ENCODE measurements around the gene USP54.
"Not testable (repeated sequence)": the region's sequence is repeated elsewhere in the genome, so short reads cannot be mapped to it uniquely, and the experiment has no call there.

The USP54 gene

GRCh38 chr10:73593812-73594211 lies 2.7 kb upstream of the USP54 start:
- DNase-seq, result no peak
- in situ Hi-C loops (cut with MboI; ENCODE audit: low pct_unique_long_range_greater_than_20kb, low sequenced_read_pairs), result no loop called here

- no peak for DNase-seq
- in situ Hi-C loops (cut with MboI; ENCODE audit: low pct_unique_long_range_greater_than_20kb, low sequenced_read_pairs), result no loop called here
These were observed 2.0 kb upstream of the USP54 start for GRCh38 chr10:73593110-73593509.

- in situ Hi-C loops (cut with MboI; ENCODE audit: low pct_unique_long_range_greater_than_20kb, low sequenced_read_pairs), result no loop called here
- peak; percentile 62 for DNase-seq
These were observed 975 bp upstream of the USP54 start for GRCh38 chr10:73591935-73592699.

- no peak for DNase-seq
- in situ Hi-C loops (cut with MboI; ENCODE audit: low pct_unique_long_range_greater_than_20kb, low sequenced_read_pairs), result no loop called here
These were observed 1.5 kb downstream of the USP54 start for GRCh38 chr10:73589563-73590126.

GRCh38 chr10:73588656-73589055 lies 2.5 kb downstream of the USP54 start:
- DNase-seq, result no peak
- in situ Hi-C loops (cut with MboI; ENCODE audit: low pct_unique_long_range_greater_than_20kb, low sequenced_read_pairs), result no loop called here

DNA sequence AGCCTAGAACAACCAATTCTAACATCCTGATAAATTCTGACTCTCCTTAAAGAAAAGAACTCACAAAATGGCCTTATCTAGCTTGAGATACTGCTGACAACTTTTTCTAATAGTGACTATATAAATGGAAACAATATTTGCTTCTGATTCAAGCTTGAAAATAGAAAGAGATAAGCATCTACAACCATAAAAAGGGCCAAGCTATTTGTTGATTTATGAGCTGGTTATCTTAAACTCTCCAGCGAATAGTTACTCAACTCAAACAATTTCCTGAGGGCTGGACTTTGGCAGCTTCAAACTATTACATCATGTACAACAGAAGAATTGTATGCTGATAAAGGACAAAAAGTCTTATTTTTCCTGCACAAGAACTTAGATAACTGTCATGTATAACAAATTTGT lies 4.6 kb downstream of the USP54 start:
- in situ Hi-C loops (cut with MboI; ENCODE audit: low pct_unique_long_range_greater_than_20kb, low sequenced_read_pairs), result no loop called here
- DNase-seq, result peak; percentile 25

DNA sequence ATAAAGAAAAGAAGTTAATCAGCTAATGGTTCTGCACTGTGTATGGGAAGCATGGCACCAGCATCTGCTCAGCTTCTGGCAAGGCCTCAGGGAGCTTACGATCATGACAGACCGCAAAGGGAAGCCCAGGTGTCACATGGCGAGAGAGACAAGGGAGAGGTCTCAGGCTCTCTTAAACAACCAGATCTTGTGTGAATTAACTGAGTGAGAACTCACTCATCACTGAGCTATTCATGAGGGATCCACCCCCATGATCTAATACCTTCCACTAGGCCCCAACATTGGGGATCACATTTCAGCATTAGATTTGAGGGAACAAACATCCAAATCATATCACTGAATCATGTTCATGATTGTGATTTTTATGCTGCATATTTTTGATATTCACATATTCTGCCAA lies 5.8 kb downstream of the USP54 start:
- in situ Hi-C loops (cut with MboI; ENCODE audit: low pct_unique_long_range_greater_than_20kb, low sequenced_read_pairs), result no loop called here
- no peak for DNase-seq

DNA sequence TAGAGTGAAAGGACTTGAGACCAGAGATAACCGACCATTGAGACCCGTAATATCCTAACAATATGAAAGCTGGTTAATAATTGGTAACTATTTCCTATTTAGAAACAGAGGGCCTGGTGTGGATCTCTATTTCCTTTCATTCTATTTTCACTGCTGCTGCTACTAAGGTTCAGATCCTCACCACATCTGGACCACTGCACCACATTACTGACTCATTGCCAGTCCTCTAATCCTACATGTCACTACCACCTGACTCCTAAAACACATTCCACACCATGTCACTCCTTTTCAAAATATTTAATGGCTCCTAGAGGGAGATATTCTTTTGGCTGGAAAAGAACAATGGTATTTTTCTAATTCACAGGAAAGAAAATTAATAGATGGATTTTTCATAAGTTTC lies 6.4 kb downstream of the USP54 start:
- in situ Hi-C loops (cut with MboI; ENCODE audit: low pct_unique_long_range_greater_than_20kb, low sequenced_read_pairs), result no loop called here
- no peak for DNase-seq

DNA sequence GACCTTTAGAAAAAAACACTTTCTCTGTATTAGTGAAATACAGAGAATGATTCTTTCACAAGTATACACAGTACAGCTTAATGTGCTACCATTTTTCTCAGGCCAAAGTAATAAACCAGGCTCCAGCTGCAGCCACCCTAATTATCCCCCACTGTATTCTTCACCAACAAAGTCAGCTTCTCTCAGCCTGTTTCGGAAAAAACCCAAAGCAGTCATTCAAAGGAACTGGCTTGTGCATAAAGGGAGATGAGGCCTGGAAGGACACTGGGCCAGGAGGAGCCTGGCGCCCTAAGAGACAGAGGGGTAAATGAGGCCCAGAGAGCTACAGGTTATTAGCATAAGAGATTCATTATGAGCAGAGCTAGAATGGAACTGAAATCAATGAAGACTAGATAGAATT lies 9.2 kb downstream of the USP54 start:
- DNase-seq, result no peak
- in situ Hi-C loops (cut with MboI; ENCODE audit: low pct_unique_long_range_greater_than_20kb, low sequenced_read_pairs), result no loop called here

DNA sequence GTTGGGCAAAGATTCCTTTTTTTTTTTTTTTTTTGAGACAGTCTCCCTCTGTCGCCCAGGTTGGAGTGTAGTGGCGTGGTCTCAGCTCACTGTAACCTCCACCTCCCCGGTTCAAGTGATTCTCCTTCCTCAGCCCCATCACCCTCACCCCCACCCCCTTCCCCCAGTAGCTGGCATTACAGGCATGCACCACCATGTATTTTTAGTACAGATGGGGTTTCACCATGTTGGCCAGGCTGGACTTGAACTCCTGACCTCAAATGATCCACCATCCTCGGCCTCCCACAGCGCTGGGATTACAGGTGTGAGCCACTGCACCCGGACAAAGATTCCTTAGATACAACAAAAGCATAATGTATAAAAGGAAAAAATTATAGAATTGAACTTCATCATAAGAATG lies 12.2 kb downstream of the USP54 start:
- in situ Hi-C loops (cut with MboI; ENCODE audit: low pct_unique_long_range_greater_than_20kb, low sequenced_read_pairs), result not testable (repeated sequence)

DNA sequence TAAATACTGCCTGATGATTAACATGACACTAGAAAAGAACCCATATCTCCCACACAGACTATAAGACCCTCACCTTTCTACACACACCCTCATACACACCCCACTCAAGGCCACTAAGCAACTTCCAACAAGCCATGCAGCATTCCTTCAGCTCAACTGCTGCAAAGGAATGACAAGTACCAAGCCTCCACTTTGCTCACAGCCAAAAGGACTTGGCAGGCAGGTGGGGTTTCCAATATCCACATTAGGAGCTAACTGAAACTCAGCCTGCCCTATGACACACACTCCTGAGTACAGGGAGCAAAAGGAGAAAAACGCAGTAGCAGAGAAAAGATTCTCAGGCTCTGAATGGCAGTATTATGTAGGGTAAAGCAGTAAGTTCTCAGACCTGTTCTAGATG lies 13.4 kb downstream of the USP54 start:
- DNase-seq, result no peak
- in situ Hi-C loops (cut with MboI; ENCODE audit: low pct_unique_long_range_greater_than_20kb, low sequenced_read_pairs), result no loop called here

More for the DNA sequence above, 12.2 kb downstream of the USP54 start:
- DNase-seq, result not testable (repeated sequence)

DNA sequence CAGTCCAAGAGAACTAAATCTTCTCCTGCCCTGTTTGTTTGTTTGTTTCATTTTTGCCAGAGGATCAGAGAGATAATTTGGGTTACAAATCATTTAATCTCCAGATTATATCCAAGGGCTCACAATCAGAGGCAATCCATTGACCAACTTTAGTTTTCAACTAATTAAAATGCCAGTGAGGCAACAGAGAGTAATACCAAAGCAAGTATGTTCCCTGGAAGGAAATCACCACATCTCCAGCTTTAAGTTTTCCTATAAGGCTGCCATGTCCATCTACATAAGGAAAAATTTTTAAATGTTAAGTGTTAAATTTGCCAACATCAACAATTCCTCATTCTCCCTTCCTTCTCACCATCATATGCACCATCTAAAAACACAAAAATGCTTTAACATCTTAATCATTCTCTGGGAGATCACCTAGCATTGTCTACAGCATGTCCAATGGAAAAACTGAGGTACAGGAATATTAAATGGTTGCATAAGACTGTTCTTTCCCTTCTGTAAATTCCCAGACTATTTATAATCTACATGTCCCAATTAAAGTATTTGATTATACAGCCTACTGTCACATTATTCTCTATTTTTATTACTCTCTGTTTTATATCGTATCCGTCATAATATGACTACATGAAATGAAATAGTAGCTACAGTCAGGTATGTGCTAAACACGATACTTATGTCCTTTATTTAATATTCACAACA lies 14.1 kb downstream of the USP54 start:
- in situ Hi-C loops (cut with MboI; ENCODE audit: low pct_unique_long_range_greater_than_20kb, low sequenced_read_pairs), result no loop called here
- no peak for DNase-seq

GRCh38 chr10:73576178-73576889 lies 14.8 kb downstream of the USP54 start:
- DNase-seq, result no peak
- in situ Hi-C loops (cut with MboI; ENCODE audit: low pct_unique_long_range_greater_than_20kb, low sequenced_read_pairs), result no loop called here

DNA sequence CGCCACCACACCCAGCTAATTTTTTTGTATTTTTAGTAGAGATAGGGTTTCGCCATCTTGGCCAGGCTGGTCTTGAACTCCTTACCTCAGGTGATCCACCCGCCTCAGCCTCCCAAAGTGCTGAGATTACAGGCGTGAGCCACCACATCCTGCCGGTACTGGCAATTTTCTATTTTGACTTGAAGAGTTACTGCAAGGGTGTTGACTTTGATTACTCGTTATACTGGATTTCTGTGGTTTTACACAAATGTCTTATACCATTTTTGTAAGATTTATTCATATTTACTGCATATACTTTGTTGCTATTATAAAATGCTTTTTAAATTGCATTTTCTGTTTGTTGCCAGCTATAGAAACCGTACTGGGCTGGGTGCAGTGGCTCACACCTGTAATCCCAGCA lies 24.1 kb downstream of the USP54 start:
- in situ Hi-C loops (cut with MboI; ENCODE audit: low pct_unique_long_range_greater_than_20kb, low sequenced_read_pairs); DNase-seq: not testable (repeated sequence)

- DNase-seq, result no peak
- in situ Hi-C loops (cut with MboI; ENCODE audit: low pct_unique_long_range_greater_than_20kb, low sequenced_read_pairs), result no loop called here
These were observed 29.9 kb downstream of the USP54 start for GRCh38 chr10:73561192-73561591.

GRCh38 chr10:73559590-73559989 lies 31.6 kb downstream of the USP54 start:
- no peak for DNase-seq
- in situ Hi-C loops (cut with MboI; ENCODE audit: low pct_unique_long_range_greater_than_20kb, low sequenced_read_pairs), result no loop called here

DNA sequence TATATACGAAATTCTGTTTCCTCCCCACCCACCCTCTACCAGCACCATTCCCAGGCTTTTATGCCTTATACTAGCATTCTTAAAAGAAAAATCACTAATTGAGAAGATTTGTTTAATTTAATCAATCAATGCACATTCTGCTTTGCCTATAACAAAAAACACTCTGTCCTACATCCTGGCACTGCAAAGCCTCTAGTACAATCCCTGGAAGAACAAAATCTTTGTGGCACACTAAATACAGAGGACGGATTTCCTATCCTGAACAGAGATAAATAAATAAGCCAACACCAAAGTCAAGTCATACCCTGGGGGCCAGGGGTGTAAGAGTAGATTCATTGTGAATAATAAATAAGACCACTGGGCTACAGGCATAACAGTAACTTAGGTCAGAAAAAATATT lies 34.3 kb downstream of the USP54 start:
- no peak for DNase-seq
- in situ Hi-C loops (cut with MboI; ENCODE audit: low pct_unique_long_range_greater_than_20kb, low sequenced_read_pairs), result no loop called here

- in situ Hi-C loops (cut with MboI; ENCODE audit: low pct_unique_long_range_greater_than_20kb, low sequenced_read_pairs), result no loop called here
- DNase-seq, result no peak
These were observed 36.4 kb downstream of the USP54 start for GRCh38 chr10:73554721-73555120.

GRCh38 chr10:73553761-73554160 lies 37.4 kb downstream of the USP54 start:
- no peak for DNase-seq
- in situ Hi-C loops (cut with MboI; ENCODE audit: low pct_unique_long_range_greater_than_20kb, low sequenced_read_pairs), result no loop called here
